ENCODE data around the gene DGKZ.

The DGKZ gene

DNA sequence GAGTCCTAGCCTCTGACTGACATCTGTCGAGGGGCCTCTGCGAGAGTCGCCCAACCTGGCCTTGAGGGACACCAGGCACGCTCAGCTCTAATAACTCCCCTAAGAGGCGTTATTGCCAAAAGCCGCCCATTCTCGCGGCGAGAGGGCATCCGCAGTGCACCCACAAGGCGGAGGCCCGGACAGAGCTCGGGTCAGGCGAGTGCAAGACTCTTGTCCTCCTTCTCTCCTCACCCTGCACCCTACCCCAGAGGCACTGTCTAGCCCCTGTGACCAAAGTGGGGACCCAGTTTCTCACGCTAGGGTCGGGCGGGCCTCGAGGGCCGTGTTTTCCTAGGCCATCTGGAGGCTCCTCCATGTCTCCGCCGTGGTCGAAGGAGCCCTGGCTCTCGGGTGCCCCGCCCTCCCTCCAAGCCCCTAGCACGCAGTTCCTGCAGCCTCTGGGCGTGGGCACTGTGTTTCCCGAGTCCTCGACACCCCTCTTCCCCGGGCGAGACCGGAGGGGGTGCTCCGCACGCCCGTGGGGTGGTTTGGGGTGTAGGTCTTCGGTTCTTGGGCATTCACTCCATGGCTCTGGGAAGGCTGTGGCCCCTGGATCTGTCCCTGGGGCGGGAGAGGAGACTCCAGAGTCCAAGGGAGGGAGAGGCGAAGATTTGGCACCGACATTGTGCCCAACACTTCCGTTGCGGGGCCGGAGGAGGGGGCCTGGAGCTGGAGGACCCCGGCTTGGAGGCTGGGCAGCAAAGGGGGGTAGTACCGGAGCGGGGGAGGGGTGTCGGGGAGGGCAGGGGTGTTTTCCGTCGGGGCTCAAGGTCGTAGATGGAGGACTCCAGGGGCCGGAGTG, 43.3 kb downstream of the DGKZ start:
- no peak overlapping the region for H3K4me3 ChIP-seq (ENCODE audit: low read length)
- TF ChIP-seq ZNF274 (IDR thresholded peaks at IDR 0.05; ENCODE audit: low read depth, low read length) = no peak

DNA sequence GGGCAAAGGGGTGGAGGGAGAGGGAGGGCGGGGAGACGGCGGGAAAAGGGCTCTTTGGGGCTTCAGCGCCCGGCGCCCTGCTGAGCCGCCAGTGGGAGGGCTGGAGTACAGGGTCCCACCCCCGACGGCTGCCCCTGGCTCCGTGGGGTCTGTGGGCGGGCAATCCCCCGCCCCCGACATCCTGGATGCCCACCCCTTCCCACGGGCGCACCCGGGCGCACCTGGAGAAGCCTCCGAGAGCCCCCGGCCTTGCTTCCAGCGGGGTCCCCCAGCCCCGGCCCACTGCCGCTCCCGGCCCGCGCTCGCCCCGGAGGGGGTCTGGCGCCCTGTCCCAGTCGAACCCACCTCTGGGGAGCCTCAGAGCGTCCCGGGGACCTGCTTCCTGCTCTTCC, 43.9 kb downstream of the DGKZ start:
- TF ChIP-seq ZNF274 (IDR thresholded peaks at IDR 0.05; ENCODE audit: low read depth, low read length) = no peak
- no peak overlapping the region for H3K4me3 ChIP-seq (ENCODE audit: low read length)

DNA sequence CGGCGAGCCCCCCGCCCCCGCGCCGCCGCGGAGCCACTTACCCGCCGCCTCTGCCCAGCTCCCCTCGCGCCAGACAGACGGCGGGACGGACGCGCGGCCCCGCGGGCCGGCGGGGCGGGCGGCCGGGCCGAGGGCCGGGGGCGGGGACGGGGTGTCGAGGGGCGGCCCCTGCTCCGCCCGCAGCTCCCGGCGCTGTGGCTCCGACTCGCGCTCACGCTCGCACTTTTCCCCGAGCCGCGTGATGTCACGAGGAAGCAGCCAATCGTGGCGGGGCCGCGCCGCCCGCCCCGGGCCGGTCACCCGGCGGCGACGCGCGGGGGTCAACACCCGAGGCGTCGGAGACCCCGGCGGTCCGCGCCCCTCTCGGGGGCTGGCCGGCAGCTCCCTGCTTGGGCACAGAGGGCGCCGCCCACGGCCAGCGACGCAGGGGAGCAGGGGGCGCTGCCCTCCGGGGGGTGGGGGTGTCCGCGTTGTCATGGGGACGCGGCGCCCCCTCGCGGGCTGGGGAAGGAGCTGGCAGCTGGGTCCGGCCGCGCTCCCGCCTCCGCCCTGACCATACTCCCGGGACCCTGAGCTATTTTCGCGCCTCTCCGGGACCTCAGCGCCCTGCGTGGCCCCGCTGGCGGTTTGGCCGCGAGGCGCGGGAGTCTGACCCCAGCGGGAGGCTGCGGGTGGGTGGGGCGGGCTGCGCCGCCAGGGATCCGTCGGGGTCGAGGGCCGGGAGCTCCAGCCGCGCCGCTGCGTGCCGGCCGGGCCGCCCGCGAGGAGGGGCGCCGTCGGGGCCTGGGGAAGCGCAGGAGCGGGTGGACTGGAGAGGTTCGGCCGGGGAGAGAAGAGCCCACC, 44.5 kb downstream of the DGKZ start, which contains the start of gene CHRM4:
Gene CHRM4 (minus strand): TSS at position 199 of the 843 bp plus-strand sequence. CDS start 5,219 bp downstream, outside the sequence.
- peak within 1 kb of the TSS; percentile 44; the same call in 1 of the 2 replicates for H3K4me3 ChIP-seq (ENCODE audit: low read length)
- no peak for TF ChIP-seq ZNF274 (IDR thresholded peaks at IDR 0.05; ENCODE audit: low read depth, low read length)

DNA sequence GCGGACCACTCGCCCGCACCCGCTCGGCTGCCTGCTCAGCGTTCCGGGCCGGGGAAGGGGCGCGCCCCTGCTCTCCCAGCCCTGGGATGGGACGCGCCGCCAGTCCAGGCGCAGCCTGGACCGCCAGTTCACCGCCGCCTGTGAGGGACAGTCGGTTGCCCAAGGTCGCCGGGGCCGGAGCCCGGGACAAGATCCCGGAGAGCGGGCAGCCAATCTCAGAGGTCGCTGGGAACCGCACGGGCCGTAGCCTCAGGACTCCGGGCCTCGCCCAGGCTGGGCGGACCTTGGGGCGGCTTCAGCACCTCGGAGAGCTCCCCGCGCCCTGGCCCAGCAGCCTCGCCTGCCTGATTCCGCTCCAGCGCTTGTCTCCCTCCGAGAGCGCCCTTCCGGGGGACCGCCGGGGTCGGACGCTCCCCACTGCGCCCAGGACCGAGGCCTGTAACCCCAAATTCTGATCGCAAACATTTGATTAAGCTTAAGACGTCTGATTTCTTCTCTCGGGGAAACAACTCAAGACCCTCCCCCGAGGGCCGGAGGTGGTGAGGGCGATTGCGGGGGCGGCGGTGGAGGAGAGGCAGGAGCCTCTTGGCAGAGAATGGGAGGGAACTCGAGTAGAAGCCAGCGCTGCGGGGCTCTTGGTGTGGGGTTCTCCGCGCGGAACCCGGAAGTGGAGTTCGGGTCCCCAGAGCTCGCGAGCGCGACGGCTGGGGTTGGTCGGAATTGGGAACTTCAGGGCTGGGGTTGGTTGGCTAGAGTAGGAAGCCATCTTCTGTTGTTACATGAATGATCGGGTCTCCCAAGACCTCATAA, 45.4 kb downstream of the DGKZ start:
- peak overlapping the region; percentile 24; the same call in 1 of the 2 replicates for H3K4me3 ChIP-seq (ENCODE audit: low read length)
- TF ChIP-seq ZNF274 (IDR thresholded peaks at IDR 0.05; ENCODE audit: low read depth, low read length) = no peak

GRCh38 chr11:46393231-46393616, 46.0 kb downstream of the DGKZ start:
- H3K4me3 ChIP-seq (ENCODE audit: low read length) = no peak overlapping the region
- TF ChIP-seq ZNF274 (IDR thresholded peaks at IDR 0.05; ENCODE audit: low read depth, low read length) = no peak

DNA sequence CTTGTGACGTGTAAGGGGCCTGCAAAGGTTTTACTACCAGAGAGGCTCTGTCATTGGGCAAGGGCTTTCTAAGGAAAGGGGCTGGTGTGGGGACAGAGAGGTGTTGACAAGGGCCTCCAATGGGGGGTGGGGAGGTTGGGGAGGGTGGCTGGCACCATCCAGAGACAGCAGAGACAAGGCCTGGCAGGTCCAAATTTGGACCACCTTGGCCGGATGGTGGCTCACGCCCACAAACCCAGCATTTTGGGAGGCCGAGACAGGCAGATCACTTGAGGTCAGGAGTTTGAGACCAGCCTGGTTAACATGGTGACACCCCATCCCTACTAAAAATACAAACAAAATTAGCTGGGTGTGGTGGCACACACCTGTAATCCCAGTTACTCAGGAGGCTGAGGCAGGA, 46.5 kb downstream of the DGKZ start:
- TF ChIP-seq ZNF274 (IDR thresholded peaks at IDR 0.05; ENCODE audit: low read depth, low read length) = no peak
- H3K4me3 ChIP-seq (ENCODE audit: low read length) = no peak overlapping the region

DNA sequence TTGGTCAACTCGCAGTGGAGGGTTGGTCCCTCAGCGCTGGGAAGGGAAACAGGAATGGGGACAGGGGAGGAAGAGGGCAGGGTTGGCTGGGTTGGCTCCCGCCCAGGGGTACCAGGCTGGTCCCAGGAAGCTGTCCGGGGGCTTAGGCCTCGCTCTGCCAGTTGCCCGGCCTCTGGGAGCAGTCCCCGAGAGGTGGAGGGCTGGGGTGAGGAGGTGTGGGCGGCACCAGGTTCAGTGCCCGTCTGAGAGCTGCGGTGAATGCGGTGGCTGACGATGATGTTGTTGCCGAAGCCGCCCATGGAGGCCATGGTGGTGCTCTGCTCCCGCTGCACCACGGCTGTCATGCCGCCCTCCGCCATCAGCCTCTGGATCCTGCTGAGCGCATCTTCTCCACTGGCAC, 50.3 kb downstream of the DGKZ start:
- no peak for TF ChIP-seq ZNF274 (IDR thresholded peaks at IDR 0.05; ENCODE audit: low read depth, low read length)
- H3K4me3 ChIP-seq (ENCODE audit: low read length) = no peak overlapping the region

GRCh38 chr11:46402957-46403902, 56.0 kb downstream of the DGKZ start:
- no peak overlapping the region for H3K4me3 ChIP-seq (ENCODE audit: low read length)
- no peak for TF ChIP-seq ZNF274 (IDR thresholded peaks at IDR 0.05; ENCODE audit: low read depth, low read length)

DNA sequence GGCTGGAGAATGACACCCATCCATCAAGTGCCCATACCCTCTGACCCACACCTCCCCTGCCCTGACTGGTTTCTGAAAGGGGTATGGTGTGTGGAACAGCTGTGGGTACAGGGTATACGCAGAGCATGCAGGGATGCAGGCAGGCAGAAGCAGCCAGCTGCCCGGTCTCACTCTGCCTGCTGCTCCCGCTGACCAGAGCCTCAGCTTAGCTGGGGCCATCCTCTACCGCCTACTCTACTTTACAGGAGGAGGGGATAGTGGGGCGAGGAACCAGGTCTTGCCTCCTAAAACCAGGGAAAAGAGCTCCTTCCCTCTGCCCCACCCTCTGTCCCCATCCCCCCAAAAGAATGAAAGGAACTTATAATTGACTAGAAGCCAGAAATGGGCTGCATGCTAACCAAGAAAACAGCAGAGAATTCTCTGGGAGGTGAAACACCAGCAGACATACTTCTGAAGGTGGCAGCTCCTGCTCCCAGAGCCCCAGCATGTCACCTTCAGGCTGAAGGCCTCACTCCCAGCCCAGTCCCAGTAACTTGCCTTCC, 57.3 kb downstream of the DGKZ start:
- no peak overlapping the region for H3K4me3 ChIP-seq (ENCODE audit: low read length)
- TF ChIP-seq ZNF274 (IDR thresholded peaks at IDR 0.05; ENCODE audit: low read depth, low read length) = no peak

DNA sequence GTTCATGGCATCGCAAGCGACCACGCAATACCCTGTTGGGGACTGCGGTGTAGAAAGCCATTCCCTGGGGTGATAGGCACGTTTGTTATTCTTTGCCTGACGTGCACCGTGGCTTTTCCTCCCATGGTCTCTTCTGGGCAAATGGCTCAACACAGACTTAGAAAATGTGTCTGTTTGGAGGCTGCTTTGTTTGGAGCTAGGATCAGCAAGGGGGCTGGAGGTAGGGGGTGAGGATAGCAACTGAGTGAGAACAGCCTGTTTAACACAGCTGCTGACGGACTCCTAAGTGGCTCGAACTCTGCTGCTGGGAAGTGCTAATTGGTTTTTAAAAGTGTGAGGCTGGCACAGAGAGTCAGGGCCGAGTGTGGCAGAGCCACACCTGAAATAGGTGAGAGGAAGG, 60.4 kb downstream of the DGKZ start:
- no peak for TF ChIP-seq ZNF274 (IDR thresholded peaks at IDR 0.05; ENCODE audit: low read depth, low read length)

DNA sequence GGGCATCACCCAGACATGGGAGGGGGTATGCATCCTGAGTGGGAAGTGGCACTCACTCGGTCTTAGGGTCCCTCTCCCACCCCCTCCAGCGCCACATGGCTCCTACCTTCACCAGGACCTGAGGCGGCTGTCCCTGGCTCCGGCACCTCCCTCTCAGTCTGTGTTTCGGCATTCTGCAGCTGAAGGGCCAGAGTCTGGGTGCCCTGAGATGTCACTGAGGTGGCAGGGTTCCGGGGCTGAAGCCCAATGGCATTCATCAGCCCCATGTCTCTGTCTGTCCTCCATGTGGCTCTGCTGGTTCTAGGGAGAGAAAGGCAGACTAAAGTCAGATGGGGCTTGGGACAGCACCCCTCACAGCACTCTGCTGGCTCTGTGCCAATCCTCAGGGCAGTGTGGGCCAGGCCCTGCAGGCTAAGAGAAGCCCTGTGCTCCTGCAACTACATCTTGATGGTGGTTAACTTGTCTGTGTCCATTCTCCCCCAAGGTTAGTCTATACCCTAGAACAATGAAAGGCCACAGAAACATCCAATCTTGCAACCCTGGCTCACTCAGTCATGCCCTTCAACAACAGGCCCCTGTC, 61.2 kb downstream of the DGKZ start:
- H3K4me3 ChIP-seq (ENCODE audit: low read length) = no peak overlapping the region
- no peak for TF ChIP-seq ZNF274 (IDR thresholded peaks at IDR 0.05; ENCODE audit: low read depth, low read length)

More for the DNA sequence above, 60.4 kb downstream of the DGKZ start:
- no peak overlapping the region for H3K4me3 ChIP-seq (ENCODE audit: low read length)

DNA sequence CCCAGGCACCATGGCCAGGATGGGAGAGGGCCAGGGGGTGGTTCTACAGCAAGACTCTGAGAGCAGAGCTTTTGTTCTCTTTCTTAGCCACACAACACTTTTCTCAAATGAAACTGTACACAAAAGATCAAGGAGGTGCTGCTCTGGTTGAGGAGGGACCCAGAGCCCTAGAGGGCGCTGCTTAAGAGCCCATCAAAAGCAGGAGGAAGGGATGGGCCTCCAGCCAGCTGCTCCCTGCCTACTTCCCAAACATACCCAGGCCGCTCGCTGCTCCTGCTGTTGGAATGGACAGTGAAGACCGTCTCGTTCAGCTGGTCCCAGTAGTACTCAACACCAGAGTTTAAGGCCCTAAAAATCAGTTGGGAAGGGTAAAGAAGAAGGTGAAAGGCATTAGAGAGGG, 62.8 kb downstream of the DGKZ start:
- H3K4me3 ChIP-seq (ENCODE audit: low read length) = no peak overlapping the region
- TF ChIP-seq ZNF274 (IDR thresholded peaks at IDR 0.05; ENCODE audit: low read depth, low read length) = no peak
